ENCODE data around the gene EFL1.

EFL1 gene

GRCh38 chr15:82159922-82160321 lies 102.6 kb downstream of the EFL1 start:
- DNase-seq (ENCODE audit: low spot score) = no peak

GRCh38 chr15:82158811-82159210 lies 103.7 kb downstream of the EFL1 start:
- DNase-seq (ENCODE audit: low spot score) = no peak

- DNase-seq (ENCODE audit: low spot score) = no peak
Observed at GRCh38 chr15:82150645-82151044, 111.9 kb downstream of the EFL1 start.

GRCh38 chr15:82146990-82147461 lies 115.5 kb downstream of the EFL1 start:
- no peak for DNase-seq (ENCODE audit: low spot score)

- no peak for DNase-seq (ENCODE audit: low spot score)
Observed at GRCh38 chr15:82146576-82146975, 116.0 kb downstream of the EFL1 start.

- no peak for DNase-seq (ENCODE audit: low spot score)
Observed at GRCh38 chr15:82143390-82144385, 118.8 kb downstream of the EFL1 start.

- no peak for DNase-seq (ENCODE audit: low spot score)
Observed at GRCh38 chr15:82140886-82141285, 121.6 kb downstream of the EFL1 start.

- DNase-seq (ENCODE audit: low spot score) = peak; percentile 20
Observed at GRCh38 chr15:82139823-82140268, 122.7 kb downstream of the EFL1 start.

- no peak for DNase-seq (ENCODE audit: low spot score)
Observed at GRCh38 chr15:82138306-82138705, 124.2 kb downstream of the EFL1 start.

GRCh38 chr15:82137261-82137660 lies 125.3 kb downstream of the EFL1 start:
- DNase-seq (ENCODE audit: low spot score) = no peak

GRCh38 chr15:82136120-82136519 lies 126.4 kb downstream of the EFL1 start:
- no peak for DNase-seq (ENCODE audit: low spot score)

- DNase-seq (ENCODE audit: low spot score) = no peak
Observed at GRCh38 chr15:82135638-82136037, 126.9 kb downstream of the EFL1 start.

GRCh38 chr15:82134461-82134860 lies 128.1 kb downstream of the EFL1 start:
- DNase-seq (ENCODE audit: low spot score) = no peak

GRCh38 chr15:82133251-82133650 lies 129.3 kb downstream of the EFL1 start:
- no peak for DNase-seq (ENCODE audit: low spot score)

GRCh38 chr15:82132742-82133141 lies 129.8 kb downstream of the EFL1 start:
- no peak for DNase-seq (ENCODE audit: low spot score)

GRCh38 chr15:82132096-82132495 lies 130.4 kb downstream of the EFL1 start:
- DNase-seq (ENCODE audit: low spot score) = no peak

- no peak for DNase-seq (ENCODE audit: low spot score)
Observed at GRCh38 chr15:82130248-82130647, 132.3 kb downstream of the EFL1 start.

GRCh38 chr15:82129761-82130160 lies 132.8 kb downstream of the EFL1 start:
- DNase-seq (ENCODE audit: low spot score) = no peak

- DNase-seq (ENCODE audit: low spot score) = no peak
Observed at GRCh38 chr15:82129149-82129692, 133.3 kb downstream of the EFL1 start.

GRCh38 chr15:82128401-82129148 lies 134.0 kb downstream of the EFL1 start:
- no peak for DNase-seq (ENCODE audit: low spot score)

GRCh38 chr15:82127581-82127980 lies 135.0 kb downstream of the EFL1 start:
- no peak for DNase-seq (ENCODE audit: low spot score)

GRCh38 chr15:82126346-82126745 lies 136.2 kb downstream of the EFL1 start:
- DNase-seq (ENCODE audit: low spot score) = no peak

Data from COLO829 (cell line).